ENCODE measurements around the gene SULF2. TPM values are rescaled to one million over a fixed set of nuclear protein-coding genes. Genes with fewer than 3 reads are reported as not detected.

The SULF2 gene
- total and polyA plus RNA-seq, 5 donors = 25.4 to 59.1 (median 47.6) TPM

DNA sequence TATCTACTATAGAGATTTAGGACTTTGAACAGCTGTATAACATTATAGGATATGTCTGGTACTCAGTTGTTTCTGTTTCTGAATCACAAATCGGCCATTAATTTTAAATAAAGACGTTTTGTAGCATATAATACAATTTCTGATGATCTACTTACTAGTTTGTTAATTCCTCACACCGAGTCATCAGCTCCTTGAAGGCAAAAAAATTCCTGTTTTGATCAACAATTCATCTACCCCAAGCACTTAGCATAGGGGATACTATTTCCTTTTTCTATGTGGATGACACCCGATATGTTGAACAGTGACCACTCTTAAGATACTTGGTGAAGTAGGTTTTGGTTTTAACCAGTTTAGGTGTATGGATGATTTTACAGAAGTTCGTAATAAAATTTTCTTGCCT, 176.3 kb downstream of the SULF2 start:
- no peak for DNase-seq
- 91% methylated on average over 5 of the region's 5 CpGs for WGBS
- intact Hi-C loops (cut with DNase I) = no loop called here
- no peak overlapping the region for H3K27ac ChIP-seq (ENCODE audit: low read length)
- no peaks in the 10 kb centered on the region for H3K9me3 ChIP-seq (ENCODE audit: control insufficient read depth, low read length)
- H3K4me1 ChIP-seq (ENCODE audit: control insufficient read depth, insufficient read depth, low read length) = peaks cover 3% of the 10 kb centered on the region
- no peaks in the 10 kb centered on the region for H3K27me3 ChIP-seq (ENCODE audit: control insufficient read depth, insufficient read depth)
- H3K4me3 ChIP-seq (ENCODE audit: low read length) = no peak overlapping the region
- ATAC-seq = no peak
